Raji (cell line): ENCODE data around the gene FGD2.
A peak's percentile ranks its signal among the peaks of the same experiment; 100 is the strongest.

Experiments used
- POLR2A ChIP-seq: IDR thresholded peaks from 2 replicates; pipeline ENCODE4 v1.6.1; 2011; ENCODE audit warnings: low read depth, low read length, control low read depth; ENCODE audit not compliant: insufficient read depth

FGD2 gene

GRCh38 chr6:37005061-37005810, at the start of gene FGD2:
Gene FGD2, plus strand, starts transcription at chr6:37005655. Its CDS starts 163 bp downstream, at chr6:37005818.
- peak; percentile 78 for TF ChIP-seq POLR2A

GRCh38 chr6:36955671-36956445, 49.6 kb upstream of the FGD2 start:
- no peak for TF ChIP-seq POLR2A

GRCh38 chr6:36956446-36956820, 49.0 kb upstream of the FGD2 start:
- no peak for TF ChIP-seq POLR2A

GRCh38 chr6:36957773-36958271, 47.6 kb upstream of the FGD2 start:
- TF ChIP-seq POLR2A, result no peak

- no peak for TF ChIP-seq POLR2A
Observed at GRCh38 chr6:36958775-36959554, 46.5 kb upstream of the FGD2 start.

GRCh38 chr6:36959555-36960250, 45.8 kb upstream of the FGD2 start:
- no peak for TF ChIP-seq POLR2A

- no peak for TF ChIP-seq POLR2A
Observed at GRCh38 chr6:36961441-36962435, 43.7 kb upstream of the FGD2 start.

- TF ChIP-seq POLR2A, result no peak
Observed at GRCh38 chr6:36962874-36963273, 42.6 kb upstream of the FGD2 start.

GRCh38 chr6:36963451-36964290, 41.8 kb upstream of the FGD2 start:
- peak; percentile 48 for TF ChIP-seq POLR2A

- TF ChIP-seq POLR2A, result no peak
Observed at GRCh38 chr6:36964349-36964748, 41.1 kb upstream of the FGD2 start.

- TF ChIP-seq POLR2A, result no peak
Observed at GRCh38 chr6:36964908-36965307, 40.5 kb upstream of the FGD2 start.

- TF ChIP-seq POLR2A, result no peak
Observed at GRCh38 chr6:36967301-36967700, 38.2 kb upstream of the FGD2 start.

- TF ChIP-seq POLR2A, result no peak
Observed at GRCh38 chr6:36967757-36968156, 37.7 kb upstream of the FGD2 start.
